ENCODE data around the gene AP4E1.

GRCh38 chr15:50862553-50862952 is 45.9 kb upstream of the AP4E1 start:
- TF ChIP-seq EZH2 (IDR thresholded peaks at IDR 0.05; ENCODE audit: borderline replicate concordance, low read depth, low read length, severe bottlenecking) (no peak), CTCF (IDR thresholded peaks at IDR 0.05; ENCODE audit: extremely low read depth in 1 of 2, insufficient read depth in 1 of 2, low read depth in 1 of 2, low read length in 2 of 2) (no peak), FOS (IDR thresholded peaks at IDR 0.05; ENCODE audit: borderline replicate concordance, insufficient read depth, low read length) (no peak), POLR2AphosphoS5 (IDR thresholded peaks at IDR 0.05; ENCODE audit: insufficient read depth, low read depth, low read length) (no peak)

Data from endothelial cell of umbilical vein (primary cell).